Testis (tissue), 2 donors: ENCODE data around the gene VASH1.

Experiments used
- POLR2A ChIP-seq: fragments of 450-650 bp; IDR thresholded peaks from one replicate; pipeline ENCODE4 v1.6.1; 2017; ENCODE audit warnings: antibody characterized with exemption, mild to moderate bottlenecking, moderate library complexity
- TF ChIP-seq, protein P1 (sequence below), 3 experiments: fragments of 450-650 bp in 2 of 3; fragments of 200-600 bp in 1 of 3; sonication (generic) in 1 of 3; IDR thresholded peaks; one replicate each; pipeline ENCODE4 v1.5.1; 2016 to 2019; ENCODE audit warnings: antibody characterized with exemption in 3 of 3, mild to moderate bottlenecking in 2 of 3, moderate library complexity in 1 of 3

DNA sequence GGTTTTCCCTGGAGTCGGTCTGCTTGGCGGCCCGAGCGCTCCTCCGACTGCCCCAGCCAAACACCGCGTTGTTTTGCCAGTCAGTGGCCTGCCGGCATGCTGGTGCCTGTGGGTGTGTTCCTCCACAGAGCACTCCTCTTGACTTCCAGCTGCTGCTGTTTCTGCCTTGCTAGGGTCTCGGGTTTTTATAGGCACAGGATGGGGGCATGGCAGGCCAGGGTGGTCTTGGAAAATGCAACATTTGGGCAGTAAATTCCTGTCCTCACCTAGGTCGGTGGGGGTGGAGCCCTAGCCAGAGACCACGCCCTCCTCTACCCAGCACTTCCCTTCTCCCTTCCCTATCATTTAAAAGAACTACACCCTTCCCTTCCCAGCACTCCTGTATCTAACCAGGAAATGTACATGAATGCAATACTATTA is 34.7 kb upstream of the VASH1 start:
- no peak for TF ChIP-seq POLR2A
- TF ChIP-seq, protein P1, sequence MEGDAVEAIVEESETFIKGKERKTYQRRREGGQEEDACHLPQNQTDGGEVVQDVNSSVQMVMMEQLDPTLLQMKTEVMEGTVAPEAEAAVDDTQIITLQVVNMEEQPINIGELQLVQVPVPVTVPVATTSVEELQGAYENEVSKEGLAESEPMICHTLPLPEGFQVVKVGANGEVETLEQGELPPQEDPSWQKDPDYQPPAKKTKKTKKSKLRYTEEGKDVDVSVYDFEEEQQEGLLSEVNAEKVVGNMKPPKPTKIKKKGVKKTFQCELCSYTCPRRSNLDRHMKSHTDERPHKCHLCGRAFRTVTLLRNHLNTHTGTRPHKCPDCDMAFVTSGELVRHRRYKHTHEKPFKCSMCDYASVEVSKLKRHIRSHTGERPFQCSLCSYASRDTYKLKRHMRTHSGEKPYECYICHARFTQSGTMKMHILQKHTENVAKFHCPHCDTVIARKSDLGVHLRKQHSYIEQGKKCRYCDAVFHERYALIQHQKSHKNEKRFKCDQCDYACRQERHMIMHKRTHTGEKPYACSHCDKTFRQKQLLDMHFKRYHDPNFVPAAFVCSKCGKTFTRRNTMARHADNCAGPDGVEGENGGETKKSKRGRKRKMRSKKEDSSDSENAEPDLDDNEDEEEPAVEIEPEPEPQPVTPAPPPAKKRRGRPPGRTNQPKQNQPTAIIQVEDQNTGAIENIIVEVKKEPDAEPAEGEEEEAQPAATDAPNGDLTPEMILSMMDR (IDR thresholded peaks at IDR 0.05): no peak
